Adrenal gland (tissue), 12 donors: ENCODE data around the gene PKLR. TPM values are rescaled to one million over a fixed set of nuclear protein-coding genes. Genes with fewer than 3 reads are reported as not detected.
A peak's percentile ranks its signal among the peaks of the same experiment; 100 is the strongest.

Experiments
- DNase-seq, 7 donors: peaks; one replicate each; pipeline ENCODE4 v3.0.0-alpha.2; 2019 to 2020
- H3K27ac ChIP-seq, 5 donors: fragments of 200-600 bp; sonication (generic) in 4 of 5; 1 replicate in 3 of 5; 2 replicates in 2 of 5; pipeline versions ENCODE4 v1.5.1 to v1.8.0; 2016 to 2020; ENCODE audit warnings: mild to moderate bottlenecking in 1 of 5
- H3K27me3 ChIP-seq: fragments of 200-600 bp; 2 replicates; pipeline ENCODE4 v1.8.0; 2021
- H3K36me3 ChIP-seq, 2 donors: fragments of 200-600 bp; replicated peaks in 1 of 2; 1 replicate in 1 of 2; 2 replicates in 1 of 2; pipeline versions ENCODE4 v1.5.1 to v1.8.0; 2018 to 2022
- H3K4me1 ChIP-seq, 2 donors: fragments of 200-600 bp; replicated peaks in 1 of 2; 1 replicate in 1 of 2; 2 replicates in 1 of 2; pipeline versions ENCODE4 v1.5.1 to v1.8.0; 2018 to 2021
- H3K4me3 ChIP-seq, 4 donors: fragments of 200-600 bp; sonication (generic) in 3 of 4; one replicate each; pipeline ENCODE4 v1.5.1; 2016 to 2018
- H3K9me3 ChIP-seq, 3 donors: fragments of 200-600 bp; sonication (generic) in 1 of 3; replicated peaks in 1 of 3; 1 replicate in 2 of 3; 2 replicates in 1 of 3; pipeline versions ENCODE4 v1.5.1 to v1.8.0; 2016 to 2021
- POLR2A ChIP-seq, 2 donors: fragments of 450-650 bp; IDR thresholded peaks; one replicate each; pipeline ENCODE4 v1.6.1; 2017; ENCODE audit warnings: antibody characterized with exemption in 2 of 2, mild to moderate bottlenecking in 2 of 2, moderate library complexity in 1 of 2
- WGBS, 4 donors: extraction: QIAGEN DNeasy Blood & Tissue Kit in 2 of 4; methylation state at CpG; one replicate each; pipeline versions ENCODE4 v1.1.5 to v1.1.7; 2013 to 2017; 5-methylcytosine and 5-hydroxymethylcytosine counted together
- intact Hi-C, 2 donors: fragments of 100-400 bp; cut with DNase I; formaldehyde crosslinking; loops; one replicate each; pipeline versions ENCODE4 v1.14.1 to v1.15.0; 2022 to 2023
- polyA plus RNA-seq, 3 donors: library from polyadenylated mRNA; stranded (reverse); fragments of 200-250 nt in 2 of 3; fragments of 350-450 nt in 1 of 3; fragmentation: Illumina TruSeq in 1 of 3; extraction: RNeasy Lipid Tissue Mini Kit (QIAGEN cat#74804) in 1 of 3; gene quantifications; one replicate each; pipeline ENCODE4 v1.2.3, GENCODE V29; 2013 to 2014
- total RNA-seq, 9 donors: library from RNA; depleted of rRNA in 4 of 9; stranded (reverse); fragments of >200 nt in 4 of 9; fragments of 120-200 nt in 1 of 9; fragmentation: NEBNext Ultra II Directional in 1 of 9; extraction: Animal tissue kit (Norgen Biotek cat#: 25700) in 1 of 9; gene quantifications; one replicate each; pipeline versions ENCODE4 v1.1.0 to v1.2.4, GENCODE V29; 2013 to 2023
- TF ChIP-seq, protein P1 (sequence below), 6 experiments: fragments of 450-650 bp in 4 of 6; fragments of 200-600 bp in 2 of 6; sonication (generic) in 1 of 6; IDR thresholded peaks; 1 replicate in 5 of 6; 2 replicates in 1 of 6; pipeline versions ENCODE4 v1.5.1 to v1.8.0; 2016 to 2021; ENCODE audit warnings: antibody characterized with exemption in 6 of 6, mild to moderate bottlenecking in 2 of 6, moderate library complexity in 1 of 6
- donor health status: healthy with polysubstance abuse.
- donor health status: Bipolar disorder and iron deficiency.
- donor health status: DM: yes; HTN: yes; CAD: no.
- donor health status: DM: no; HTN: no; CAD: no.
- donor health status: DM: no; HTN: no; CAD: no.
- donor health status: DM: yes; HTN: yes; CAD: no.

Gene PKLR
- total and polyA plus RNA-seq, 12 donors = 0.10 to 0.34 (median 0.21) TPM; not detected in 8

DNA sequence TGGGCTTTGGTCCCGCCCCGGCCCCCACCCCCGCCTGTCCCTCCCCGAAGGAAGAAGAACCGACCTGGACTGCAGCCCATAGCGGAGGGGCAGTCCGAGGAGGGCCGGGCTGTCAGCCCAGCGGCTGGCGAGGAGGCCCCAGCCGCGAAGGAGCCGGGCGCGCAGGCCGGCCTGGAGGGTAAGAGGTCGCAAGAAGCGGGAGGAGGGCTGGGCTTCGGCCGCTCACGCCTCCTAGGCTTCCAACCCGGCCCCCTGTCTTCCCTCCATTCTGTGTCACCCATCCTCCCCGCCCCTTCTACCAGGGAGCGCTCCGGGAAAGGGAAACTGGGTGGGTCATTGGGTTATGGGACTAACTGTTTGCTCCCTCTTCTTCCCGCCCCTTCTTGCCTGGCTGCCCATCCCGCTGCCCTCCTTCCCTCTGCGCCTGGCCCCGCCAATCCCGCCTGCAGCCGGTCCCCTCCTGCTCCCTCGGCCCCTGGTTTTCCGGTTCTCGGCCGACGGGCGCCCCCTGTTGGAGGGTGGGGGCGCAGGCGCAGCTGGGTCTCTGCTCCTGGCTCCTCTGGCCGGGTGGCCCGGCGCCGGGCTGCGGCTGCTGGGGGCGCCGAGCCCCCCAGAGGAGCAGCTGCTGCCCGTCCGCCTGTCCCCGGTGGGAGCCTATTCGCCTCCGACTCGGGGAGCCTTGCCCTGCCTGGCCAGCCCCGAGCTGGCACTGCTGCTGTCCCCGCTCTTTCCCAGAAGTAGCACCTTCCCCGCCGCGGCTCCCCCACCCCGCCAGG, 21.9 kb upstream of the PKLR start:
- WGBS, 4 donors = 0 to 2% (median 1%) methylated on average over 16 to 56 of the region's 58 CpGs
- intact Hi-C loops = loop anchor here (5.0 kb wide), 2 partner anchors 46 to 71 kb away; partner anchors contain the start of gene HCN3 (in 1 of the 2)
- peaks cover 26 to 43% of the 10 kb centered on the region in 2 donors for H3K4me1 ChIP-seq

DNA sequence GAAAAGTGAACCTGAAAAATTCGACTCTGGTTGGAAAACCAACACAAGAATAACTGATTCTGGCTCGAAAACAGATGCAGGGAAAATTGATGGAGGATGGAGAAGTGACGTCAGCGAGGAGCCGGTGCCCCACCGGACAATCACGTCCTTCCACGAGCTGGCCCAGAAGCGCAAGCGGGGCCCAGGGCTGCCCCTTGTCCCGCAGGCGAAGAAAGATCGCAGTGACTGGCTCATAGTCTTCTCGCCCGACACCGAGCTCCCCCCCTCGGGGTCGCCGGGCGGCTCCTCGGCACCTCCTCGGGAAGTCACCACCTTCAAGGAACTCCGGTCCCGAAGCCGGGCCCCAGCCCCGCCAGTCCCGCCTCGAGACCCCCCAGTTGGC, 21.3 kb upstream of the PKLR start:
- intact Hi-C loops = loop anchor here (5.0 kb wide), 2 partner anchors 45 to 70 kb away; partner anchors contain the start of gene HCN3 (in 1 of the 2)
- H3K27me3 ChIP-seq = no peaks in the 10 kb centered on the region
- DNase-seq = peak; percentile 49 to 77 (median 59)
- no peaks in the 10 kb centered on the region for H3K9me3 ChIP-seq
- peaks cover 0 to 15% of the 10 kb centered on the region in 2 donors for H3K36me3 ChIP-seq
- peak overlapping the region in 4 of 5 donors; percentile 77 to 97 (median 95) for H3K27ac ChIP-seq
- peaks cover 26 to 43% of the 10 kb centered on the region in 2 donors for H3K4me1 ChIP-seq
- H3K4me3 ChIP-seq = peak overlapping the region in 2 of 4 donors; percentile 78 to 80
- WGBS, 4 donors = 1 to 2% (median 1%) methylated on average over 13 to 28 of the region's 28 CpGs
- TF ChIP-seq, protein P1, sequence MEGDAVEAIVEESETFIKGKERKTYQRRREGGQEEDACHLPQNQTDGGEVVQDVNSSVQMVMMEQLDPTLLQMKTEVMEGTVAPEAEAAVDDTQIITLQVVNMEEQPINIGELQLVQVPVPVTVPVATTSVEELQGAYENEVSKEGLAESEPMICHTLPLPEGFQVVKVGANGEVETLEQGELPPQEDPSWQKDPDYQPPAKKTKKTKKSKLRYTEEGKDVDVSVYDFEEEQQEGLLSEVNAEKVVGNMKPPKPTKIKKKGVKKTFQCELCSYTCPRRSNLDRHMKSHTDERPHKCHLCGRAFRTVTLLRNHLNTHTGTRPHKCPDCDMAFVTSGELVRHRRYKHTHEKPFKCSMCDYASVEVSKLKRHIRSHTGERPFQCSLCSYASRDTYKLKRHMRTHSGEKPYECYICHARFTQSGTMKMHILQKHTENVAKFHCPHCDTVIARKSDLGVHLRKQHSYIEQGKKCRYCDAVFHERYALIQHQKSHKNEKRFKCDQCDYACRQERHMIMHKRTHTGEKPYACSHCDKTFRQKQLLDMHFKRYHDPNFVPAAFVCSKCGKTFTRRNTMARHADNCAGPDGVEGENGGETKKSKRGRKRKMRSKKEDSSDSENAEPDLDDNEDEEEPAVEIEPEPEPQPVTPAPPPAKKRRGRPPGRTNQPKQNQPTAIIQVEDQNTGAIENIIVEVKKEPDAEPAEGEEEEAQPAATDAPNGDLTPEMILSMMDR (IDR thresholded peaks at IDR 0.05) = no peak
- TF ChIP-seq POLR2A (IDR thresholded peaks at IDR 0.05) = no peak

More for the DNA sequence above, 21.9 kb upstream of the PKLR start:
- peaks cover 0 to 20% of the 10 kb centered on the region in 2 donors for H3K36me3 ChIP-seq
- DNase-seq = peak; percentile 91 to 95 (median 93)
- TF ChIP-seq, protein P1 (IDR thresholded peaks at IDR 0.05) = peak; percentile 75 to 96 (median 92)
- TF ChIP-seq POLR2A (IDR thresholded peaks at IDR 0.05) = peak in 1 of 2 donors; percentile 58
- peak overlapping the region; percentile 77 to 97 (median 94) for H3K27ac ChIP-seq
- H3K9me3 ChIP-seq = no peaks in the 10 kb centered on the region
- H3K27me3 ChIP-seq = no peaks in the 10 kb centered on the region
- peak overlapping the region in 3 of 4 donors; percentile 78 to 82 (median 80) for H3K4me3 ChIP-seq

DNA sequence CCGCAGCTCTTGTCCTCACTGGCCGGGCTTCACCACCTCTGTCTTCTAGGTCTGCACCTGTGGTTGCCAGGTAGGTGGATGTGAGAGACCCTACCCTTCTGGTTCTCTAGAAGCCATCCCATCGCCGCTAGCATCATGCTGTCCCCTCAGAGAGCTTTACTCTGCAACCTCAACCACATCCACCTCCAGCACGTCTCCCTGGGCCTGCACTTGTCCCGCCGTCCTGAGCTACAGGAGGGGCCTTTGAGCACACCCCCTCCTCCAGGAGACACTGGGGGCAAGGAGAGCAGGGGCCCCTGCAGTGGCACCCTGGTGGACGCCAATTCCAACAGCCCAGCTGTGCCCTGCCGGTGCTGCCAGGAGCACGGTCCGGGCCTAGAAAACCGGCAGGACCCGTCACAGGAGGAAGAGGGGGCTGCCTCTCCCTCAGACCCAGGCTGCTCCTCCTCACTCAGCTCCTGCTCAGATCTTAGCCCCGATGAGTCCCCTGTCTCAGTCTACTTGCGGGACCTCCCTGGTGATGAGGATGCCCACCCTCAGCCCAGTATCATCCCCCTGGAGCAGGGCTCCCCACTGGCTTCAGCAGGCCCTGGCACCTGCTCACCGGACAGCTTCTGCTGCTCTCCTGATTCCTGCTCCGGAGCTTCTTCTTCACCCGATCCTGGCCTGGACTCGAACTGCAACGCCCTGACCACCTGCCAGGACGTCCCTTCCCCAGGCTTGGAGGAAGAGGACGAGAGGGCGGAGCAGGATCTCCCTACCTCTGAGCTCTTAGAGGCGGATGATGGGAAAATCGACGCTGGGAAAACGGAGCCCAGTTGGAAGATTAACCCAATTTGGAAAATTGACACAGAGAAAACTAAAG, 20.6 kb upstream of the PKLR start:
- TF ChIP-seq, protein P1 (IDR thresholded peaks at IDR 0.05) = no peak
- no peak for TF ChIP-seq POLR2A (IDR thresholded peaks at IDR 0.05)
- peak in 4 of 7 donors; percentile 25 to 64 (median 33) for DNase-seq
- Histone ChIP-seq H3K4me3 (peak overlapping the region in 1 of 4 donors; percentile 78), H3K4me1 (peaks cover 26 to 43% of the 10 kb centered on the region in 2 donors), H3K27ac (peak overlapping the region in 4 of 5 donors; percentile 77 to 97 (median 95)), H3K36me3 (peaks cover 0 to 8% of the 10 kb centered on the region in 2 donors), H3K27me3 (no peaks in the 10 kb centered on the region), H3K9me3 (no peaks in the 10 kb centered on the region)
- intact Hi-C loops = loop anchor here (5.0 kb wide), 2 partner anchors 45 to 70 kb away; partner anchors contain the start of gene HCN3 (in 1 of the 2)
- 52 to 57% (median 55%) methylated on average over 17 to 27 of the region's 27 CpGs for WGBS, 4 donors
